ENCODE data around the gene OAS3.

DNA sequence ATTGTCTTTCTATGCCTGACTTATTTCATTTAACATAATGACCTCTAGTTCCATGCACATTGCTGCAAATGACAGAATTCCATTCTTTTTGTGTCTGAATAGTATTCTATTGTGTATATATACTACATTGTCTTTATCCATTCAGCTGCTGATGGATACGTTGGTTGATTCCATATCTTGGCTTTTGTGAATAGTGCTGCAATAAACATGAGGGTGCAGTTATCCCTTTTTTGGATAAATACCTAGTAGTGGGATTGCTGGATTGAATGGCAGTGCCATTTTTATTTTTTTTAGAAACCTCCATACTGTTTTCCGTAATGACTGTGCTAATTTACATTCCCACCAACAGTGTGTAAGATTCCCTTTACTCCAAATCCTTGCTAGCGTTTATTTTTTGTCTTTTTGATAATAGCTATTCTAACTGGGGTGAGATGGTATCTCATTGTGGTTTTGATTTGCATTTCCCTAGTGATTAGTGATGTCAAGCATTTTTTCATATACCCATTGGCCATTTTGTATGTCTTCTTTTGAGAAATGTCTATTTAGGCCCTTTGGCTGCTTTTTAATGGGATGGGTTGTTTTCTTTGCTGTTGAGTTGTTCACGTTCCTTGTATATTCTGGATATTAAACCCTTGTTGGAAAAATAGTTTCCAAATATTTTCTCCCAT is 42.4 kb downstream of the OAS3 start:
- TF ChIP-seq, protein P1, sequence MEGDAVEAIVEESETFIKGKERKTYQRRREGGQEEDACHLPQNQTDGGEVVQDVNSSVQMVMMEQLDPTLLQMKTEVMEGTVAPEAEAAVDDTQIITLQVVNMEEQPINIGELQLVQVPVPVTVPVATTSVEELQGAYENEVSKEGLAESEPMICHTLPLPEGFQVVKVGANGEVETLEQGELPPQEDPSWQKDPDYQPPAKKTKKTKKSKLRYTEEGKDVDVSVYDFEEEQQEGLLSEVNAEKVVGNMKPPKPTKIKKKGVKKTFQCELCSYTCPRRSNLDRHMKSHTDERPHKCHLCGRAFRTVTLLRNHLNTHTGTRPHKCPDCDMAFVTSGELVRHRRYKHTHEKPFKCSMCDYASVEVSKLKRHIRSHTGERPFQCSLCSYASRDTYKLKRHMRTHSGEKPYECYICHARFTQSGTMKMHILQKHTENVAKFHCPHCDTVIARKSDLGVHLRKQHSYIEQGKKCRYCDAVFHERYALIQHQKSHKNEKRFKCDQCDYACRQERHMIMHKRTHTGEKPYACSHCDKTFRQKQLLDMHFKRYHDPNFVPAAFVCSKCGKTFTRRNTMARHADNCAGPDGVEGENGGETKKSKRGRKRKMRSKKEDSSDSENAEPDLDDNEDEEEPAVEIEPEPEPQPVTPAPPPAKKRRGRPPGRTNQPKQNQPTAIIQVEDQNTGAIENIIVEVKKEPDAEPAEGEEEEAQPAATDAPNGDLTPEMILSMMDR (IDR thresholded peaks at IDR 0.05): no peak
- TF ChIP-seq JUND (IDR thresholded peaks at IDR 0.05) (no peak), SIN3A (IDR thresholded peaks at IDR 0.05; ENCODE audit: borderline replicate concordance, low read depth, low read length) (no peak), FOXM1 (IDR thresholded peaks at IDR 0.05; ENCODE audit: low read depth) (no peak), RCOR1 (IDR thresholded peaks at IDR 0.05; ENCODE audit: low read length) (no peak), POLR2AphosphoS5 (IDR thresholded peaks at IDR 0.05; ENCODE audit: low read depth, low read length) (no peak), REST (IDR thresholded peaks at IDR 0.05; ENCODE audit: low read depth, low read length) (no peak)
- TF ChIP-seq, protein P2, sequence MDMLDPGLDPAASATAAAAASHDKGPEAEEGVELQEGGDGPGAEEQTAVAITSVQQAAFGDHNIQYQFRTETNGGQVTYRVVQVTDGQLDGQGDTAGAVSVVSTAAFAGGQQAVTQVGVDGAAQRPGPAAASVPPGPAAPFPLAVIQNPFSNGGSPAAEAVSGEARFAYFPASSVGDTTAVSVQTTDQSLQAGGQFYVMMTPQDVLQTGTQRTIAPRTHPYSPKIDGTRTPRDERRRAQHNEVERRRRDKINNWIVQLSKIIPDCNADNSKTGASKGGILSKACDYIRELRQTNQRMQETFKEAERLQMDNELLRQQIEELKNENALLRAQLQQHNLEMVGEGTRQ (IDR thresholded peaks at IDR 0.05; ENCODE audit: borderline replicate concordance, low read depth, low read length): no peak
